RWPE2 (cell line): ENCODE data around the gene AOPEP.

ENCODE experiments used
- ATAC-seq: fragments of 200-7000 bp; cut with Tn5 transposase; 3 replicates; pipeline ENCODE4 v1.9.1; 2021; ENCODE audit warnings: low read depth
- DNase-seq: peaks from one replicate; pipeline ENCODE4 v3.0.0-alpha.2; 2020; ENCODE audit warnings: low spot score
- H3K27ac ChIP-seq: fragments of 450-650 bp; 2 replicates; pipeline ENCODE4 v1.5.1; 2017; ENCODE audit warnings: mild to moderate bottlenecking; ENCODE audit not compliant: poor library complexity, severe bottlenecking
- H3K27me3 ChIP-seq: fragments of 250-450 bp; sonication (Bioruptor Pico); 2 replicates; pipeline ENCODE4 v1.5.1; 2021; ENCODE audit warnings: mild to moderate bottlenecking, moderate library complexity; ENCODE audit not compliant: insufficient read depth, poor library complexity, severe bottlenecking
- H3K36me3 ChIP-seq: fragments of 250-450 bp; sonication (Bioruptor Pico); 2 replicates; pipeline ENCODE4 v1.5.1; 2020; ENCODE audit warnings: low read depth, mild to moderate bottlenecking, moderate library complexity
- H3K4me1 ChIP-seq: fragments of 250-450 bp; sonication (Bioruptor Pico); 2 replicates; pipeline ENCODE4 v1.5.1; 2021; ENCODE audit warnings: mild to moderate bottlenecking, moderate library complexity; ENCODE audit not compliant: insufficient read depth, poor library complexity, severe bottlenecking
- H3K4me3 ChIP-seq: fragments of 250-450 bp; sonication (Bioruptor Pico); 2 replicates; pipeline ENCODE4 v1.5.1; 2021; ENCODE audit warnings: mild to moderate bottlenecking, moderate library complexity; ENCODE audit not compliant: severe bottlenecking
- H3K9me3 ChIP-seq: fragments of 250-450 bp; sonication (Bioruptor Pico); 2 replicates; pipeline ENCODE4 v1.5.1; 2021; ENCODE audit warnings: mild to moderate bottlenecking, moderate library complexity; ENCODE audit not compliant: severe bottlenecking
- TF ChIP-seq, protein P1 (sequence below): fragments of 450-650 bp; IDR thresholded peaks from one replicate; pipeline ENCODE4 v1.5.1; 2017; ENCODE audit warnings: mild to moderate bottlenecking, moderate library complexity; ENCODE audit not compliant: poor library complexity, severe bottlenecking

The AOPEP gene

DNA sequence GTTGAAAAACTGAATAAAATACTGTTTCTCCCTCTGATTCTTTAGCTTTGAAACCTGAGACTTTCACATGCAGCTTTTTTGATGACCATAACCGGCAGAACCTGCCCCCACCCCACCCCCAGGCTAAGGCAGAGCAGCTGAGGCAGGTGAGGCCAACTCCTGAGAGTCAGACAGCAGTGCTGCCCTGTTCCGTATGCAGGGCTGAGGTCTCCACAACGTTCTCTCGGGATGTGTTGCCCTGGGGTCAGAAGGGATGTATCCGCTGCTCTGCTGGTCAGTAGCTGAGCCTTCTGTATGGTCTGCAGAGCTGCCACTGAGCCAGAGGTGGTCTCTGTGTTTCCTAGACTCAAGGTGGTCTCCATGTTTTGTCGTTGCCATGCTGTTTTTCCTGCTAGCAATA is 190.5 kb downstream of the AOPEP start:
- DNase-seq (no peak), ATAC-seq (peak; percentile 26; the same call in 2 of the 3 replicates)
- no peaks in the 10 kb centered on the region for H3K27me3 ChIP-seq
- H3K36me3 ChIP-seq: no peaks in the 10 kb centered on the region
- H3K4me3 ChIP-seq: no peak overlapping the region
- peaks cover 72% of the 10 kb centered on the region for H3K4me1 ChIP-seq
- no peaks in the 10 kb centered on the region for H3K9me3 ChIP-seq
- TF ChIP-seq, protein P1, sequence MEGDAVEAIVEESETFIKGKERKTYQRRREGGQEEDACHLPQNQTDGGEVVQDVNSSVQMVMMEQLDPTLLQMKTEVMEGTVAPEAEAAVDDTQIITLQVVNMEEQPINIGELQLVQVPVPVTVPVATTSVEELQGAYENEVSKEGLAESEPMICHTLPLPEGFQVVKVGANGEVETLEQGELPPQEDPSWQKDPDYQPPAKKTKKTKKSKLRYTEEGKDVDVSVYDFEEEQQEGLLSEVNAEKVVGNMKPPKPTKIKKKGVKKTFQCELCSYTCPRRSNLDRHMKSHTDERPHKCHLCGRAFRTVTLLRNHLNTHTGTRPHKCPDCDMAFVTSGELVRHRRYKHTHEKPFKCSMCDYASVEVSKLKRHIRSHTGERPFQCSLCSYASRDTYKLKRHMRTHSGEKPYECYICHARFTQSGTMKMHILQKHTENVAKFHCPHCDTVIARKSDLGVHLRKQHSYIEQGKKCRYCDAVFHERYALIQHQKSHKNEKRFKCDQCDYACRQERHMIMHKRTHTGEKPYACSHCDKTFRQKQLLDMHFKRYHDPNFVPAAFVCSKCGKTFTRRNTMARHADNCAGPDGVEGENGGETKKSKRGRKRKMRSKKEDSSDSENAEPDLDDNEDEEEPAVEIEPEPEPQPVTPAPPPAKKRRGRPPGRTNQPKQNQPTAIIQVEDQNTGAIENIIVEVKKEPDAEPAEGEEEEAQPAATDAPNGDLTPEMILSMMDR: no peak
- peak overlapping the region; percentile 84 for H3K27ac ChIP-seq

DNA sequence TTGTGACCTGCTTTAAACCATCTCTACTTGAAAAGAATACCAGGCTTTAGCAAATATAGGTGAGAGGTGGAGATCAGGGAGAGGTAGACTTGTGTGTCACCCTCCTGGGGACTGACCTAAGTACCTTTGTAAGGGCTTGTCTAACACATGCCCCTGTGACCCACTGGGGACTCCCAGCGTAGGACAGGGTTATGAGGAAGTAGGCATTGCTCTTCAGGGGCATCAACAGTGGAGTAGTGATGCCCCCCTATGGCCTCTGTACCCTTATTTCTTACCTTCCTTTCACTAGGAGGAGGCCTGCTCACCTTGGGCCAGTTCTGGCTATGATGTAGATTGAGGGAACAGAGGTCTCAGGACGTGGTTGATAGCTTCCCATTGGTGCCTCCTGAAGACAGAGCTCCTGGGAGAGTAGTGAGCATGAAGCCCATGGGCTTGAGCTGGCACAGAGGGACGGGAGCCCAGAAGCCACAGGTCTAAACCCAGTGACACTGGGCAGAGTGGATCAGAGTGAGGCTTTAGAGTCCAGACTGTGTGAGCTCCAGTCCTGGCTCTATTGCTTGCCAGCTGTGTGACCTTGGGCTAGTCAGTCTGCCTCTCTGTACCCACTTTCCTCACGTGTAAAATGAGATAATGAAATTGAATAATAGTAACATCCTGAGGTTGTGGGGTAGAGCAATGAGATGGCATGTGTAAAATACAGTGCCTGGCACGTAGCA is 191.7 kb downstream of the AOPEP start:
- Histone ChIP-seq H3K27ac (peak overlapping the region; percentile 93), H3K9me3 (no peaks in the 10 kb centered on the region), H3K4me3 (no peak overlapping the region), H3K4me1 (peaks cover 75% of the 10 kb centered on the region), H3K36me3 (no peaks in the 10 kb centered on the region), H3K27me3 (no peaks in the 10 kb centered on the region)
- no peak for ATAC-seq
- TF ChIP-seq, protein P1: no peak
- no peak for DNase-seq

DNA sequence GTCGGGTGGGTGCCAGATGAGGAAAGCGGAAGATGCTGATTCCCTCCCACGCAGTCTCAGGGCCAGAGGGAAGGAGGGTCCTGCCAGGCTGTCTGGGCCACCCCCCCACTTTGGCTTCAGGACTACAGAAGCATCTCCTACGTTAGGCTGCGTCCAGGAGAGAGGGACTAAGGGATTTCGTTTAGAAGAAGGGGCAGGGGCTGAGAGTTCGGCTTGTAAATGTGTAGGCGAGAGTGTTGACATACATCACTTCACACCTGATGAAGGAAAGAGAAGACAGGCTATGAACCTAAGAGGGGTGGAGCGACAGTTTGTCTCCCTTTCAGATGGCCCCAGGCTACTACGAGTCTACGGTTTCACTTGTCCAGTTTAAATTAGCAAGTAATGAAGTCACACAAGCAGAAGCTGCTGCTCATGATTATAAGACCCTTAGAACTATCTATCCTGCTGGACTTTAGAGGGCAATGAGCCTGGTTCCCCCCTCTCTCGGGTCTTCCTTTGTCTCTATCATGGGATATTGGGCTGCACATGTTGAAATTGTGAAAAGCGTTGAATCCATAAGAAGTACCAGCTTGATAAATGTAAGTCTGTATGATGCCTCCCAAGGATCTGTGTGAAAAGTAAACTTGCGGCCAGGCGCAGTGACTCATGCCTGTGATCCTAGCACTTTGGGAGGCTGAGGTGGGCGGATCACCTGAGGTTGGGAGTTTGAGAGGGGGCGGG is 193.0 kb downstream of the AOPEP start:
- TF ChIP-seq, protein P1: no peak
- ATAC-seq (peak; percentile 58), DNase-seq (peak; percentile 87)
- peaks cover 64% of the 10 kb centered on the region for H3K4me1 ChIP-seq
- no peak overlapping the region for H3K4me3 ChIP-seq
- H3K36me3 ChIP-seq: no peaks in the 10 kb centered on the region
- H3K27me3 ChIP-seq: no peaks in the 10 kb centered on the region
- peak overlapping the region; percentile 93 for H3K27ac ChIP-seq
- H3K9me3 ChIP-seq: no peaks in the 10 kb centered on the region

DNA sequence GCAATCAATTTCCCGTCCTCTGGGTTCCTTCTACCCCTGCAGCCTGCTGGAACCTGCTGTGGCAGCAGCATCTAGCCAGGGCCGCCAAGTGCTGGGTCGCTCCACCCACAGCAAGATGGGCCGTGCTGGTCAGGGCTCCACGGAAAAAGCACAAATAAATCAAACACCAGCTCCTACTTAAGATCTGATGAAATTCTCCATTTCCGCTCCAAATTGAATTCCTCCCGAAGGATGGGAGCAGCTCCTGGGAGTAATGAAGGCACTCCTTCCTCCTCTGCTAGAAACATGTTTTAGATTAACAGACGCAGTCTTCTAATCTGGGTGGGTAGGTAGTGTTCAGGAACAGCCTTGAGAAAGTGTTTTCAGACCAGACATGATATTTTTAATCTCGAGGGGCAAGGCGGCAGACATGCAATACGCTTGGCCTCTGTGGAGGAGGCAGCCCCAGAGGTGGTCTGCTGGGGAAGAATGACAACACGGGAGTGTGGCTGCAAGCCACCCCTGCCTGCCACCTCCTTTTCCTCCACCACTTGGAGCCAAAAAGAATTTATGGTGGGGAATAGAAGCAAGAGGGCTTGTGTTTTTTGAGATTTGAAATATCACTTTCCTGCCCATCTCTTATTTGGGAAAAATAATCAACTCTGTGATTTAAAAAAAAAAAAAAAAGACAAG is 194.1 kb downstream of the AOPEP start:
- H3K27ac ChIP-seq: peak overlapping the region; percentile 93

More for the DNA sequence above, 194.1 kb downstream of the AOPEP start:
- DNase-seq: no peak
- TF ChIP-seq, protein P1: no peak
- Histone ChIP-seq H3K27me3 (no peaks in the 10 kb centered on the region), H3K9me3 (no peaks in the 10 kb centered on the region), H3K36me3 (no peaks in the 10 kb centered on the region), H3K4me1 (peaks cover 59% of the 10 kb centered on the region), H3K4me3 (no peak overlapping the region)
- ATAC-seq: no peak
